H54 (cell line): ENCODE data around the gene OR2AG1.

Experiments
- DNase-seq: peaks from one replicate; pipeline ENCODE4 v3.0.0; 2011; ENCODE audit warnings: low spot score, mixed read lengths; ENCODE audit not compliant: insufficient read length
- FAIRE-seq: peaks from 3 replicates; lab custom pipeline; 2011; peaks lifted over from hg19 to GRCh38; lab: Jason Lieb, UNC
- POLR2A ChIP-seq: IDR thresholded peaks from 2 replicates; pipeline ENCODE4 v1.6.1; 2011; ENCODE audit warnings: low read depth, mild to moderate bottlenecking, low read length

OR2AG1 gene

DNA sequence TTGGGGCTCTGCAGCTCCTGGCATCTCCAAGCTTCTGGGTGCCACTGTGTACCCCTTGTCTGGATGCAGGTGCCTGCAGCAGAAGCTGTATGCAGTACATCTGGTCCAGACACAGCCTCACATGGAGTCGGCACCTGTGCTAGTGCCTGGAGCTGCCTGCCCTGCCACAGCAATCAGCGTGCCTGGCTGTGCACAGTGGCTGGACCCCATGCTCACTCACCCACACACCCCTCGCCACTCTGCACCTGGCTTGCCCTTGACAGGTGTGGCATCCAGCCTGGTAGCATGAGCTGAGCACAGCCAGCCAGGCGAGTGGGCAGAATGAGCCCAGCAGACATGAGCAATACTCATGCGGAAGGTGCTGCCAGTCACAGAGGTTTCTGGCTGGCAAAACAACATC lies 36.1 kb downstream of the OR2AG1 start:
- no peak for FAIRE-seq
- no peak for DNase-seq
- TF ChIP-seq POLR2A = no peak

DNA sequence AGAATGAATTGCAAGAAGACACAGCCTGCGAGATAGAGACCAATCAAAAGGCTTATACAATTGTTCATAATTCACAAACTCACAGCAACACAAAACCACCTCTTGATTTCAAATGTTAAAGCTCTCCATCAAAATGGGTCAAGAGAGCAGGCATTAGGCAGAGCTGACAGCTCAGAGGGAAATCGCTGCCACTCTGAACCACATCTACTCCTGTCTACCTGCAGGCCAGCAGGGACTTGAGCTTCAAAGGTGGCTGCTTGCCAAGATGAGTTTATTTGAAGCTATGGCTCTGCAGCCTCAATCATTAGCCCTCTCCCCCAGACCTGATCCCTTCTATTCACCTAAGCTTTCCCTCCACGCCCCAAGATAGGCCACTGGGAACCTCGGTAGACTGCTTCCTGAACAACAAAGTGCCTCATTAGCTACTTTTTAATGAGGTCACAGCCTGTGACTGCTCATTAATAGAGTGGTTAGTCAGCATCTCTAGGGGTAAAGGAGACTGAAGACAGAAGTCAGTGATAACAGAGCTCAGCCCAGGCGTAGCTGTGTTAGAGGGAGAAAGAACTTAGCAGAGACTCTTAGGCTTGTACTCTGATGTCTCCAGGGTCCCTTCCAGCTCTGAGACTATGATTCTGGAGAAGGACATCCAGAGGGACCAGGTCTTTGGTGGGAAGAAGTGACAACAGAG lies 41.5 kb downstream of the OR2AG1 start:
- TF ChIP-seq POLR2A = no peak
- DNase-seq (no peak), FAIRE-seq (no peak)

DNA sequence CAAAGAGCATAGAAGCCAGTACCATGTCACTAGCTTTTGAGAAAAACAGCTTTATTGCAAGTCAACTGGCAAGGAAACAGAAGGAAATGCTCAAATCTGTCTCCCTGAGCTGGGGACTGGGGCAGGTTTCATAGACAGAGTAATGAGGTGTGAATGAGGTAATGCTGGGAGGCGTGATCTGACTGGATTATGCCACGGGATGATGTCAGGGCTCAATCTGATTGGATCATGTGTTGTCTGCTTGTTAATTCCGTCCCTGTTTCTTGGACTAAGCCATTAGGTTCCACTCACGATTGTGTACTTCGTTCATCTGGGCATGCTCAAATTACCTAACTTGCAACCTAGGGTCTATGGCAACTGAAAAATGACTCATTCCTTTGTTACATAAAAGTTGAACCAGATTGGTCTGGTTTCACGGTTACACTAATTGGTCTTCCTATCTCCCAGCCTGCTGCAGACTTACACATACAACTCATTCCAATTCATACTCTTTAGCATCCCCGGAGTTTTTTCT lies 42.5 kb downstream of the OR2AG1 start:
- peak; percentile 80 for FAIRE-seq
- DNase-seq = no peak
- no peak for TF ChIP-seq POLR2A

DNA sequence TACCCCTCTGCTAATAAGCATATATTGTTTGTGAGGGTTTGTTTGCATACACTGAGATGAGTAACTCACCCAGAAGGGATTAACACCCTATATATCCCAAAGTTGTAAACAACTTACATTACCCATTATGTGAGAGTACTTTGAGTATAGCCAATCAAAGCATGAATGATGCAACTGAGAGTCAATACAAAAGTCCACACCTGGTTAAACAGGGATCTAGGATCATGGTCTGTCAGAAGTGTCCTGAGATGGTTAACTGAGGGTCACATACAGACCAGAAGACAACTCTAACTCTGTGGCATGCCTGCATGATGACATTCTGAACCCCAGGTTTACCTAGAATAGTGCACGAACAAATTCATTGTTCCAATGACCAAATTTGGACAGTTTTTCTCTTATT lies 45.3 kb downstream of the OR2AG1 start:
- FAIRE-seq (peak; percentile 11), DNase-seq (no peak)
- TF ChIP-seq POLR2A = no peak

- FAIRE-seq (no peak), DNase-seq (no peak)
- TF ChIP-seq POLR2A = no peak
These were observed 50.5 kb downstream of the OR2AG1 start for GRCh38 chr11:6833356-6833755.

GRCh38 chr11:6834021-6834420 lies 51.2 kb downstream of the OR2AG1 start:
- FAIRE-seq = no peak
- TF ChIP-seq POLR2A = no peak
- DNase-seq = no peak
